HG03460 (cell line): ENCODE measurements around the gene CTPS1.

Experiments used
- ATAC-seq: cut with Tn5 transposase; IDR thresholded peaks from one replicate; pipeline ENCODE4 v1.9.1; 2021; ENCODE audit not compliant: unreplicated experiment

The CTPS1 gene

GRCh38 chr1:40966417-40966816 lies 13.1 kb upstream of the CTPS1 start:
- ATAC-seq, result no peak

- no peak for ATAC-seq
Observed at GRCh38 chr1:40969445-40969844, 10.1 kb upstream of the CTPS1 start.

GRCh38 chr1:40971966-40972365 lies 7.5 kb upstream of the CTPS1 start:
- ATAC-seq, result no peak

- no peak for ATAC-seq
Observed at GRCh38 chr1:40973912-40974311, 5.6 kb upstream of the CTPS1 start.

- ATAC-seq, result no peak
Observed at GRCh38 chr1:40974945-40975344, 4.6 kb upstream of the CTPS1 start.

- ATAC-seq, result no peak
Observed at GRCh38 chr1:40976952-40977690, 2.4 kb upstream of the CTPS1 start.

- no peak for ATAC-seq
Observed at GRCh38 chr1:40977716-40978115, 1.8 kb upstream of the CTPS1 start.

- ATAC-seq, result no peak
Observed at GRCh38 chr1:40978886-40979240, 633 bp upstream of the CTPS1 start.

- peak; percentile 22 for ATAC-seq
Observed at GRCh38 chr1:40980068-40980452, 564 bp downstream of the CTPS1 start.

- no peak for ATAC-seq
Observed at GRCh38 chr1:40980453-40981121, 1.1 kb downstream of the CTPS1 start.

- ATAC-seq, result no peak
Observed at GRCh38 chr1:40981691-40982448, 2.4 kb downstream of the CTPS1 start.

GRCh38 chr1:40982721-40983120 lies 3.2 kb downstream of the CTPS1 start:
- no peak for ATAC-seq

GRCh38 chr1:40983286-40983685 lies 3.8 kb downstream of the CTPS1 start:
- ATAC-seq, result no peak

GRCh38 chr1:40984066-40984465 lies 4.6 kb downstream of the CTPS1 start:
- no peak for ATAC-seq

GRCh38 chr1:40984531-40984930 lies 5.0 kb downstream of the CTPS1 start:
- no peak for ATAC-seq

- no peak for ATAC-seq
Observed at GRCh38 chr1:40985161-40985560, 5.7 kb downstream of the CTPS1 start.

- no peak for ATAC-seq
Observed at GRCh38 chr1:40985875-40986274, 6.4 kb downstream of the CTPS1 start.

- ATAC-seq, result no peak
Observed at GRCh38 chr1:40986328-40986783, 6.9 kb downstream of the CTPS1 start.

- ATAC-seq, result no peak
Observed at GRCh38 chr1:40986956-40987355, 7.5 kb downstream of the CTPS1 start.

- no peak for ATAC-seq
Observed at GRCh38 chr1:40987439-40988276, 8.2 kb downstream of the CTPS1 start.

GRCh38 chr1:40988280-40988679 lies 8.8 kb downstream of the CTPS1 start:
- no peak for ATAC-seq
